GM21515 (cell line): Measurements from ENCODE around the gene C16orf95.
"Not testable (repeated sequence)": the region's sequence is repeated elsewhere in the genome, so short reads cannot be mapped to it uniquely, and the experiment has no call there.

Source experiments
- ATAC-seq: cut with Tn5 transposase; IDR thresholded peaks from one replicate; pipeline ENCODE4 v1.9.1; 2021; ENCODE audit not compliant: unreplicated experiment

C16orf95 gene

DNA sequence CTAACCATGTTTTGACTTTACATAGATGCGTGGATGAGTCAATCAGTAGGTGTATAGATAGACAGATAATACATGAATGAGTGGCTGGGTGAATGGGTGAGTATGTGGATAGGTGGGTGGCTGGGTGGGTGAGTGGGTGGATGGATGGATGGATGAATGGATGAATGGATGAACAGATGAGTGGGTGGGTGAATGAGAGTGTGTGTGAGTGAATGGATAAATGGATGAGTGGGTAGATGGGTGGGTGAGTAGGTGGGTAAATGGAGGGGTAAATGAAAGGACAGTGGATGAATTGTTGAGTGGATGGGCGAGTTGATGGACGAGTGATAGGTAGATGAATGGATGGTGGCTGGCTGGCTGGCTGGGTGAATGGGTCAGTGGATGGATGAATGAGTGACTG lies 23.2 kb downstream of the C16orf95 start:
- ATAC-seq: no peak

GRCh38 chr16:87291944-87292343 lies 25.2 kb downstream of the C16orf95 start:
- no peak for ATAC-seq

GRCh38 chr16:87288753-87289362 lies 28.3 kb downstream of the C16orf95 start:
- ATAC-seq: no peak

DNA sequence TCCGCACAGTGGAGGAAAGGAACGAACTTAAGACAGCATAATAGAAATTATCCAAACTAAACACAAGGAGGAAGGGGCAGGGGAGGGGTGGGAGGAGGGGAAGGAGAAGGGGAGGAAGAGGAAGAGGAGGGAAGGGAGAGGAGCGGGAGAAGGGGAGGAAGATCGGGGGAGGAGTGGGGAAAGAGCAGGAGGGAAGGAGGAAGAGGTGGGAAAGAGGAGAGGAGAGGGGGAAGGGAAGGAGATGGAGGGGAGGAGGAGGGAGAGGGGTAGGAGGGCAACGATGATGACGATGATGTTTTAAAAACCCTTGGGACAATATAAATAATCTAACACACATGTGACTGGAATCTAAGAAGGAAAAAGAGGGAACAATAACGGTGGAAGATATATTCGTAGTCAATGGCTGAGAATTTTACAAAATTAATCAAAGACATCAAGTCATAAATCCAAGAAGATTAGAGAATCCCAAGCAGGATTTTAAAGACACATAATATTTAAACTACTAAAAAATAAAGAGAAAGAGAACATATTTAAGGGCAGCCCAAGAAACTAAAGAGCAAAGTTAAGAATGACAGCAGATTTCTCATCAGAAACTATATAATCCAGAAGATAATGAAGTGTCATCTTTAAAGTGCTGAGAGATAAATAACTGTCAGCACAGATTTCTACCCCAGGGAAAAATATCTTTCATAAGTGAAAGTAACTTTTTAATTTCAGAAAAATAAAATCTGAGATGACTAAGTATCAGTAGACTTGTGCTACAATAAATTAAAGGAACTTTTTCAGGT lies 30.2 kb downstream of the C16orf95 start:
- ATAC-seq: no peak

- no peak for ATAC-seq
Observed at GRCh38 chr16:87284183-87284582, 33.0 kb downstream of the C16orf95 start.

GRCh38 chr16:87279094-87279658 lies 38.0 kb downstream of the C16orf95 start:
- ATAC-seq: no peak

- ATAC-seq: no peak
Observed at GRCh38 chr16:87278191-87279093, 38.8 kb downstream of the C16orf95 start.

DNA sequence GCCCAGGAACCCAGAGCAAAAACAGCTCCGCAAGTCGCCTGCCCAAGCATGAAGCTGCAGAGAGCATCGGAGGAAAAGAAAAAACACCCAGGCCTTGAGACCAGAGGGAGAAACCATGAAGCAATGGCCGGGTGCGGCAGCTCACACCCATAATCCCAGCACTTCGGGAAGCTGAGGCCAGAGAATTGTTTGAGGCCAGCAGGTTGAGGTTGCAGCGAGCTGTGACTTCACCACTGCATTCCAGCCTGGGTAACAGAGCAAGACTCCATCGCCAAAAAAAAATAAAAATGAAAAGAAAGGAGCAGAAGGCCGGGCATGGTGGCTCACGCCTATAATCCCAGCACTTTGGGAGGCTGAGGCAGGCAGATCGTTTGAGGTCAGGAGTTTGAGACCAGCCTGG lies 40.3 kb downstream of the C16orf95 start:
- no peak for ATAC-seq

DNA sequence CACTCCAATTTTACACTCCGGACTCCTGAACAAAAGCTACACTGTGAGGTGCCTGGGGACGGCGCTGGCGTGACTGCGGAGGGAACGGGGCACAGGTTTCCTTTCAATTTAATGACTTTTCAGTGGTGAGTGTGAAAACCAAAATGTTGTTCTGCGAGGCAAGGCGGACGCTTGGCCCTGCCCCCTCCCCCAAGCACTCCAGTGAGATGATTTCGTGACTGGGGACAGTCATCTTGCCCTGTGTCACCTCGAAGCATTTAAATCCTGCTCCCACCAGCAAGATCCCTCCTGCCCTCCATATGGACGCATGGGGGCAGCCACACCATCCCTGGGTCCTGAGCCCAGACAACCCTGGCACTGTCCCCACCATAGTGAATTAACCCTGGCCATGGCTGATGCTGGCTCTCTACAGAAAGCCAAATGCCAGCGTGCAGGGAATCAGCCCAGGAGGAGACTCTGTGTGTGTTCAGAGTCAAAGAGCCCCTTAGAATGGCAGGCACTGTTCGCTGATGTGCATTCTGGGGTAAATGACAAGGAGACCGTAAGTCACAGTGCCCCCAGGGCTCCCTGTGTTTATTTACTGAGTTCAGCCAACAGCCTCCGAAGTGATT lies 41.0 kb downstream of the C16orf95 start:
- ATAC-seq: no peak

DNA sequence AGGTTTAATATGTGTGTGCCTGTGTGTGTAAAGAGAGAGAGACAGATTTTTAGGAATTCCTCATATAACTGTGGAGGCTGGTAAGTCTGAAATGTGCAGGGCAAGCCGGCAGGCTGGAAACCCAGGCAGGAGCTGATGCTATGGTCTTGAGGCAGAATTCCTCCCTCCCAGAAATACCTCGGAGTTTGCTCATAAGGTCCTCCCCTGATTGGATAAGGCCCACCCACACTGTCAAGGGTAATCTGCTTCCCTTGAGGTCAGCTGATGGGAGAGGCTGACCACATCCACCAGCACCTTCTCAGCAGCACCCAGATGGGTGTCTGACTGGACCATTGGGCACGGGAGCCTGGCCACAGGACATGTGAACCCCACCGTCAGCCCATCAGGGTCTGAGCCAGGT lies 42.4 kb downstream of the C16orf95 start:
- no peak for ATAC-seq

DNA sequence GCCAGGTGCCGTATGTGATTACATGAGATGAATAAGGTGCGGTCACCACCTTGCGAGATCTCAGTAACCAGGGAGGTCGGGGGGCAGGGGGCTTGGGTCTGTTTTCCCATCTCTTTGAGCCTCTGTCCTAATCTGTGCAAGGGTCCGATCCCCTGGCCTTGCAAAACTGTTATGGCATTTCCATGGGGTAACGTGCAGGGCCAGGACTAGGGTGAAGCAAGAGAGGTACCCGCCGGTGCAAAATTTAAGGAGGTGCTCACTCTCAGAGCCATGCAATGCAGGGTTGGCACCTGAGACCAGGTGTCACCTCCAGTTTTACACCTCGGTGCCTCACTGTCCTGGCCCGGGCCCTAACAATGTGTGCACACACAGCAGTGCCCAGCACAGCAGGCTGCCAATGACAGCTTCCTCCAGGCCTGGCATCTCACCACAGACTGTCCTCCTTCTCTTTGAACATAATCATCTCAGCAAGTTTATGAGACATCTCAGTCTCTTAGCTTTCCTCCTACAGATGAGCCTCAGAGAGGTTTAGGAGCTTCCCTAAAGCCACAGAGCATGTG lies 43.6 kb downstream of the C16orf95 start:
- no peak for ATAC-seq

GRCh38 chr16:87271256-87271655 lies 45.9 kb downstream of the C16orf95 start:
- ATAC-seq: no peak

GRCh38 chr16:87267566-87267965 lies 49.6 kb downstream of the C16orf95 start:
- no peak for ATAC-seq

DNA sequence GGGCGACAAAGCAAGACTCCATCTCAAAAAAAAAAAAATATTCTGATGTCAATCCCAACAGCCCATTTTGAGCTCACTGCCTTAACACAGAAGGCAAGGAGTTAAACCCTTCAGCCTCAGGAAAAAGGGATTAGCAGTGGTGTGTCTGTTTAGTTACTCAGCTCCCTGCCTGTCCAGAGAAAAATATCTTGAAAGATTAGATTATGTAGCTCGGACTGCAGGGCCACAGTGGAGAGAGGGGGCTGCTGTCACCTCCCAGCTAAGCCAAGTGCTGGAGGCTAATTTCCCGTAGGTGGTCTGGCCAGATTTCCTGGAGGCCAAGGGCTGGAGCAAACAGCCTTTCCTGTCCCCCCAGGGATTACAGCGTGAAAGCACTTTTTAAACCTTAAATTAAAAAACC lies 50.3 kb downstream of the C16orf95 start:
- no peak for ATAC-seq

DNA sequence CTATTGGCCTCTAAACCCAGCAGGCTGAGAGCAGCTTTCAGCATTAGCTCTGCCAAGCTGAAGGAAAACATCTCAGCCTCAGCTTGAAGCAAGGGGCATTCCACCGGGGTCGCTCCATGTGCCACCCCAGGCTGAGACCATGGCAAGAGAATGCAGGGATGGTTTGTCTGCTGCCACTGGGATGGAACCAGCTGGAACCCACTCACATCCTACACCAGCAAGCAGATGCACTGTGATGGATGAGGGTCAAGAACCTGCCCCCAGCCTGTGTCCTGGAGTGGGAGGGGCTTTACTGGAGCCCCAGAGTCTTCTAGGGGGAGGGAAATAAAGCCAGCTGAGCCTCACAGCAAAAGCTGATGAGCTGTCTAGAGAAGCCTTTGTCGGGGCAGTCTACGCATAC lies 51.9 kb downstream of the C16orf95 start:
- ATAC-seq: no peak

DNA sequence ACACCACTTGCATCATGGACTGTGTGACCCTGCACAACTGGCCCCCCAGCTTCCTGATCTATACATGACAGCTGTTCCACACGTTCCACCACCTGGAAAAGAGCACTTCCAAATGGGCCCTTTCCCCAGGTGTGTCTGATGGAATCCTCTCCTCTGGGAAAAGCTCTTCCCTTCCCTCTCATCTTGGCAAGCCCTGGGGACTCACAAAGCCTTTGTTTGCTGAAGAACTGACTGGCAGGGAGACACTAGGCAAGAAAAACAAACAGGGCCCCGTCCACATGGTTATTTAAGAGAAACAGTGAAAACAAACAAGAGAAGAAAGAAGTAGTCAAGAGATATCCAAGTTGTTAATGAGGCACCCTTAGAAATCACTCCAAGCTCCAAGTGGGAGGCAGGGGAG lies 52.6 kb downstream of the C16orf95 start:
- no peak for ATAC-seq

DNA sequence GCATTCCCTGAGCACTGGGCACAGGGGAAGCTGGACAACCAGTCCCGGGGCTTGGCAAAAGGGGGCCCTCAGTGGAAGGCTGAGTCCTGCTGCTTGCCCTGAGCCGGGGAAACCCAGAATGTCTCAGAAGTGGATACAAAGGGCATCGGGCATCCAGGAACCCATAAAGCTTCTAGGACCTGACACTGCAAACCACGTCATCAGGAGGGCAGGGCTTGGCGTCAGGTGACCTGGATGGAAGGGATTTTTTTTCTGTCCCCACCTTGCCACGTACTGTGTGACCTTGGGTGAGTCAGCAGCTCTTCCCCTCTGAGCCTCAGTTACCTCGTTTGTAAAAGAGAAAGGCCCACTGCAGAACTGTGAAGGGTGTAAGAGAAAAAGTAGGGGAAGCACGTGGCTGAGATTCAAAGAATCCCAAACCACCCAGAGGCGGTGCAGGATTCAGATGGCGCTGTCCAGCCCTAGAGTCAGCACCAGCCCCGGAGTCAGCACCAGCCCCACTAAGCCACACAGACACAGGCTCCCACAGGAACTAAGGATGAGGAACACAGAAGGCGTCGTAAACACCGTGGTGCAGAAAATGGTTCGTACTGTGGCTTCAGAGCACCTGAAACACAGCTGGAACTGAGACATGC lies 53.7 kb downstream of the C16orf95 start:
- ATAC-seq: no peak

DNA sequence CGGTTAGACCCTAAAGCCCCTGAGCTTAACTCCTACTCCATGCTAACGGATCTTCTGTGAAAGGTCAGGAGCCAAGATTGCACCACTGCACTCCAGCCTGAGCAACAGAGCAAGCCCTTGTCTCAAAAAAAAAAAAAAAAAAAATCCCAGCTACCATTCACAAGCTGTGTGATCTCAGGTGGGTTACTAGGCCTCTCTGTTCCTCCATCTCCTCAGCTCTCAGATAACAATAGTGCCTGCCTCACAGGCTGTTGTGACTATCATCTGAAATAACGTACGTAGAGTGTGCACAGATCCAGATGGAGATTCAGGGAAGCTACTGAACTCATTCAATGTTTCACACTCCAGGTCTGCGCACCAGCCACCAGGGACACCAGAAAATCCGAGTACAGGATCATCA lies 57.8 kb downstream of the C16orf95 start:
- ATAC-seq: no peak

- not testable (repeated sequence) for ATAC-seq
Observed at GRCh38 chr16:87258653-87259052, 58.5 kb downstream of the C16orf95 start.

- ATAC-seq: no peak
Observed at GRCh38 chr16:87255866-87256265, 61.3 kb downstream of the C16orf95 start.
